GM19023 (cell line): ENCODE results near the gene CLEC16A.
"Not testable (repeated sequence)": the region's sequence is repeated elsewhere in the genome, so short reads cannot be mapped to it uniquely, and the experiment has no call there.

ENCODE experiments used
- ATAC-seq: cut with Tn5 transposase; IDR thresholded peaks from one replicate; pipeline ENCODE4 v1.9.1; 2021; ENCODE audit warnings: mild to moderate bottlenecking, moderate library complexity; ENCODE audit not compliant: unreplicated experiment

CLEC16A gene

DNA sequence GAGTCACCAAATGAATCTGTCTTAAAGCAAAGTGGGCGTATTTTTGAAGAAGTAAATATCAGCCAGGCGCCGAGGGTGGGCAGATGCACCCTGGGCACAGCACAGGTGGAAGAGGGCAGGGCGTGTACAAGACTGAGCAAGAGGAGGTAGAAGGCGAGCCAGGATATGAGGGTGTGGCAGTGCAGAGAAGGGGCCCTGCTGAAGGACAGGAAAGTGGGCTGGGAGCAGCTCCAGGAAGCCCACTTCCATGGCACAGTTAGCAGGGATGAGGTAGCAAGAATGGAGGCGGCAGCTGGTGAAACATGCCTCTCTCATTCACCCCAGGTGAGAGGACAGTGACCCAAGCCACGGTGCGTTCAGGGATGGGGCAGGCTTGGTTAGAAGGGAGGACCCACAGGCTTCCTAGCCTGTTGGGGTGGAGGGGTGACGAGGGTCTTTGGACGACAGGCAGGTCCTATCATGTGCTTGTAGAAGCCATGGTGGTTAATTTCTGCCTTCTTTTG, 149.3 kb downstream of the CLEC16A start:
- no peak for ATAC-seq

DNA sequence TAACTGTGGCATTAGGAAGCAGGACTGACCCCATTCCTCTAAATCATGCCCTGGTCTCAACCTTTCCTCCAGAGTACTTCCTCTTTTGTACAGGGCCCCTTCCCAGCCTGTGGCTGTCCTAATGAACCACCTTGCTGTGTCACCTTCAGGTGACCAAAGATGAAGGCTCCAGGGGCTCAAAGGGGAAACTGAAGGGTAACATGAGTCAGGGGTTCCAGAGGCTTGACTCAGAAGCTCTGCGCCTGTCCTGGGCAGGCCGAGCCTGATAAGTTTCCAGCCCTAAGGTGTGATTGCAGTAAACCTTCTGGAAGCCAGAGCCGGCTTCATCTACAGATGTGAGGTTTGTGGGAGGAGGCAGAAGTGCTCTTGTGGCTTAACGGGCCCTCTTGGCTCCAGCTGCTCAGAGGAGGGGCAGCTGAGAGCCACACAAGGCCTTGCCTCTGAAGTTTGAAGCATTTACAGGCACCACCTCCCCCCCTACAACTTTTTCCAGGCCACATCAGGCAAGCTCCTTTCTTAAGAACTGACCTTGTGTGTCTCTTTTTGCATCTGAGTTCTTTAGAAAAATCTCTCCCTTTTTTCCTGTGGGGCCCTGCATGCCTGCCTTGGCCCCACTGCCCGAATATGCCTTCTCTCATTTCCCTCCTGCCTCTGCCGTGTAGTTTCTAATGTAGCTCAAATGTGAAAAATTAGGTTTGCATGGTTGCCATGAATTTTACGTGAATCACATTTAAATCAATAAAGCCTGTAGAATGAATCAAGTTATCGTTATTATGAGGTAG, 149.9 kb downstream of the CLEC16A start:
- ATAC-seq, result peak; percentile 75

DNA sequence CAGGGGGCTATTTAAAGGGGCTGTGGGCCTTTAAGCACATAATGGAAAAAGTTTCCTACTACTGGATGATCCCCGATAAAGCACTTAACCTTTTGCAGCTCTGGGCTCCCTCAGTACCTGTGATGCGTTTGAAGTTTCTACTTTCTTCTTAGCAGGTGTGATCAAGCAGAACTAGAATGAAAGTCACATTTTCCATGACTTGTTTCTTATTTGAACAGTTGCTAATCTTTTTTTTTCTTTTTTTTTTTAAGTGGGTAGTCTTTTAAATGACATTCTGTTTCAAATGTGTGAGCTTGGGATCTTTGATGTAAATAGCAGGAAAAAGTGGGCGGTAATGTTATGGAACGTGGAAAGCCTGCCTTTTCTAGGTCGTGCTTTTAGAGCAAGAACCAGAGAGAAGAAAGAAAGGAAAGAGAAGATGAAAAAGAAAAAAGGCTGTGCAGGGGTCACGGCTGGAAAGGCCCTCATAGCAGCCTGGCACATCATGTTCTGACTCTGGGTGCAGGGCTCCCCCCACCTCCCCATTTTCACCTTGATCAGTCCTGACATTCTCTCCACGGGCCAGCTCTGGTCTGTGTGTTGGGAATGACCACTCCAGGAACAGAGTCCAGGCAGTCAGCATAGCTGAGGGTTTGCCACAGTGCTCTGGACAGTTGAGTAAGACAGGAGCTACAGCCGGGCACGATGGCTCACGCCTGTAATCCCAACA, 150.6 kb downstream of the CLEC16A start:
- no peak for ATAC-seq

DNA sequence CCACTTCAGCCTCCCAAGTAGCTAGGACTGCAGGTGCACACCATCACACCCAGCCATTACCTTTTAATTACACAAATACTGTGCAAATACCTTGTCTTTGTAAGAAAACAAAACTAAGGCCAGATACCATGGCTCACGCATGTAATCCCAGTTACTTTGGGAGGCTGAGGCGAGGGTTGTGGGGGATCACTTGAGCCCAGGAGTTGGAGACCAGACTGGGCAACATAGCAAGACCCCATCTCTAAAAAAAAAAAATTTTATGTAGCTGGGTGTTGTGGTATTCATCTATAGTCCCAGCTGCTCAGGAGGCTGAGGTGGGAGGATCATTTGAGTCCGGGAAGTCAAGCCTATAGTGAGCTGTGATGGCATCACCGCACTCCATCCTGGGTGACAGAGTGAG, 151.6 kb downstream of the CLEC16A start:
- ATAC-seq, result no peak

DNA sequence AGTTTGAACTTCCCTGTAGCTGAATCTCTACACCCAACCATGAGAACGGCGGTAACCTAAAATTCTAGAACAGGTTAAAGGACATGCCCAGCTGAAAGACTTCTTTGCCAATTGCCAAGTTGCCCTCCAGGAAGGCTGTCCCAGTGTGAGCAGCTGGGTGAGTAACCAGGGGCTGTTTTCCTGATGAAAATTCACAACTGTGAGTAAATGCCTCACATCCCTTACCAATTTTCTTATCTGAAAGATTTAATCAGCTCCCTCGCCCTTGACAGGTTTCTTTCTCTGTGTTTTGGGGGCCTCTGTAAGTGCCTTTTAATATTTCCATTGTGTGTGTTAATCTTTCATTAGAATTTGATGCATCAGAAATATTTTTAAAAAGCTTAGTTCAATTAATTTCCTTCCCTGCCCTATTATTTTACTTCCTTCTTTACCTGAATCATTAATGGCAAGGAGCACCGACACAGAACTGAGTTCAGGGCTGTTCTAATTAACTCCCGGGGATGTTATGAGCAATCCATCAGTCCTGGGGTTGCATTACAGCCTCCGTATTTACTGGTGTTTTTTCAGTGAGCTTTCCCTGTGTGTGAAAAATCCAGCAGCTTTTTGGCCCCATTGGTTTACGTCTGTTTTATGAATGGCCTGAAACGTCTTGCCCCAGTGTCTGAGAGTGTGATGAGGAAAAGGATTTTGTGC, 152.9 kb downstream of the CLEC16A start:
- no peak for ATAC-seq

DNA sequence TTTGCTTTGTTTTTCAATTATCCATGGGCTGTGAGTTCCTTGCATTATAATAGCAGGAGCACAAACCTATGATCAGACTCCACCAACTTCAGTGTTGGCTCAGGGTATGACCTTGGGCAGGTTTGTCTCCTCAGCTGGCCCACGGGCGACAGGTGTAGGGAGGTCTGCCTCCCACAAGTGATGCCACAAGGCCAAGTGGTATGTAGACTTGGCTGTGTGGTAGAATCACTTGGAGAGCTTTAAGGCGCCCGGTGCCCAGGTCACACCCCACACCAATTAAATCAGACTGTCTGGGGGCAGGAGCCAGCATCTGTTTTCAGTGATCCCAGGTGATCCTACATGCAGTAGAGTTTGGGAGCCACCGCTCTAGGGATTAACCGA, 153.4 kb downstream of the CLEC16A start:
- no peak for ATAC-seq

DNA sequence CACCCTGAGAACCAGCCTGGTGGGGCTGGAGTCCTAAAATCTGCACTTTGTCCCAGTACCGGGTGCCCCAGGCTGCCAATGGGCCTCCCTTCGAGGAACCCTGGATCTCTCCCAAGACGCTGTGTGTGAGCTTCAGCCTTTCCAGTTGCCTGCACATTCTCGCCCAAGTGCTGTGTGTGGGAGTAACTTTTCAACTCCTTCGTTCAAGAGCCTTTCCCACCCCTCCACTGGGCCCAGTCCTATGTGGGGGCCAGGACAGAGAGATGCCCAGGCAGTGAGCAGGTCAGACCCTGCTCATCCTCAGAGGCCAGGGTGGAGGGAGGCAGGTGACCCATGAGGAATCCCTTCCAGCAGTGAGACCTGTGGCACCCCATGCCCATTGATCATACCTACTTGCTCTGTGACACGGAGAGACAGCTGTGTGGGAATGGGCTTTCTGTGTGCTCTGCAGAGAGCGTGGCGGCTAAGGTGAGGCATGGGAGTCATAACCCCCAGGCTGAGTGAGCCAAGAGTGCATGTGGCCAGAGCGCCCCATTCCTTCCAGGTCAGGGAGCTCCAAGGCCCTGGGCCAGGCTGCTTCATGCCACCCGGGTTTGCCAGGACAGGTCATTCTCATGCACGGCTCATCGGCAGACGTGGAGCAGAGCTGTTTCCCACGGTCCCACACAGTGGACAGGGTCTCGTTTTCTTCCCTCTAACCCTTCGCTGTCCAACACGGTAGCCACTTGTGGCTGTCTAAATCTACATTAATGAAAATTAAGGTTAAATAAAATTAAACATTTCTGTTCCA, 154.4 kb downstream of the CLEC16A start:
- no peak for ATAC-seq

DNA sequence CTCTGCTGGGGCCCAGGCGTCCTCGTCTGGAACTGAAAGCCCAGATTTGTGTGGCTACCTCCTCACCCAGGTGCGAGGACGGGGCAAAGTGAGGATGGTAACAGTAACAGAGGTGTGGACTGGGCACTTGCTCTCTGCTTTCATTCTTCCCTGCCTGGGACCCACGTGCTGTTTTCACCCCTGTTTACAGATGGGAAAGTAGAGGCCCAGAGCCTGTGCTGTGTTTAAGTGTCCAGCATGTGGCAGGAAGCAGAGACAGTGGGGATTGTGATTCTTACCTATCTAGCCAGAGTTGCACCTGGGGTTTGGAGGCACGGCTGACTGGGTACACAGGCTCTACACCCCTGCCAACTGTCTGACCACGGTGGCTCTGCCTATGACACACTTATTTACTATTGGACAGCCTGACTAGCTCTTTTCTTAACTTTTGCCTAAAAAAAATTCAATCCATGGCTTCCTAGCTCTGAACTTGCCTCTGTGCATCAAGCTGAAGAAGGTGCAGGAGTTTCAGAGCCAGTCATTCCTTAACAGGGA, 155.4 kb downstream of the CLEC16A start:
- peak; percentile 17 for ATAC-seq

DNA sequence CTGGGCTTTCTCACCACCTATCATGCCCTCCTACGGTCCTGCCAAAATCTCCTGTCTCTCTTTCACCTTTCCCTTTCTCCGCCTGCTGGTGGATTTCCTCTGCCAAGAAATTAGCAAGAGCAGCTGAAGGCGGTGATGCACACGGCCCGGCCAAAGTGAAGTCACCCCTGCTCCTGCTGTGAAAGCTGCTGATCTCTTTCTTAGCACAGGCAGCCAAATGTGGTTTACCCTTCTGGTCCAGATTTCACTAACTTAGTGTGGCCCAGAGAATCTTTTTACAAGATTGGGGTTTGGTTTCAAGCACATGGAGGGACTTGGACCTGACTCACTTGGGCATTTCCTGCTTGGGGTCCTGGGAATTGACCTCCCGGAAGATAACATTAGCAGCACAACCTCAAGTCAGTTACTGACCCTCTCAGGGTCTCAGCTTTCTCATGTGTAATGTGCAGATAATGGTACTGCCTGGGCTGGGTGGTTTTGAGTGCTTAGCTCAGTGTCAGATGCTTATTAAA, 155.9 kb downstream of the CLEC16A start:
- peak; percentile 45 for ATAC-seq

DNA sequence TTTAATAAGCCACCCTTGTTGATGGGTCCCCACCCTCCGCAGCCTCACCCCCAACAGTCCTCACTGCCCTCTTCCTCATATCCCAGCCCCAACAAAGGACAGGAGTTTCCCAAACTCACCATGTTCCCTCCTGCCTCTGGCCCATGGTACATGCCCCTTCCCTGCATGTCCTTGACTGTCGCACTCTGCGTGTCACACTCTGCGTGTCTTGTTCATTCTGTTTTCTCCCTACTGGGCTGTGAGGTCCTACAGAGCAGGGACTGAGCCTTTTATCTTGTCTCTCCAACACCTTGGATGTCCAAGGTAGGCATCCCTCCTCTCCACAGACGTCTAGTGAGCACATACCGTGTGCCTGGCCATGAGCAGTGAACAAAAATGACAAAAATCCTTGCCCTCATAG, 156.9 kb downstream of the CLEC16A start:
- no peak for ATAC-seq

DNA sequence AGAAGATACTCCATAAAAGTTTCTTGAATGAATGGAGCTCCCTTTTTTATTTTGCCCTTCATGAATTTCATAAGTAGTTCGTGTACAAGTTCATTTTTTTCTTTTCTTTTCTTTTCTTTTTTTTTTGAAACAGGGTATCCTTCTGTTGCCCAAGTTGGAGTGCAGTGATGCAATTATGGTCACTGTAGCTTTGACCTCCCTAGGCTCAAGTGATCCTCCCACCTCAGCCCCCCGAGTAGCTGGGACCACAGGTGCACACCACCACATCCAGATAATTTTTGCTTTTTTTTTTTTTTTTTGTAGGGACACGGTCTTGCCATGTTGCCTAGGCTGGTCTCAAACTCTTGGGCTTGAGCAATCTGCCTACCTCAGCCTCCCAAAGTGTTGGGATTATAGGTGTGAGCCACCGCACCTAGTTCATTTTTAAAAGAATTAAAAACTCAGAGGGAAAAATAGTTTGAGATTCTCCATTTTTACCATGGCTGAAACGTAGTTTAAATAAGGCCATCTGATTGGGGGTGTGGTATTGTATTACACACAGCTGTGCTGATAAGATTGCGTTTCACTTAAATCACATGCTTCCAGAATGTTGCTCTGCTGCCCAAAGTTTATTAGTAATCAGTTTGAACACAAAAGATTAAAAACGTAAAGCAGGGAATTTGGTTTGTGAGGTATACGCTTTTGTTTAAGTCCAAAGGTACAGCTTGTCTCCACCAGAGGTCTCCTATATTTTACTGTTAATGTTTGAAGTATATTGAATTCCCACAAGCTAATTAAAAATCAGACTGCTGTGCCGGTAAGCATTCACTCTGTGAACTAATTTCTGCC, 157.5 kb downstream of the CLEC16A start:
- no peak for ATAC-seq

DNA sequence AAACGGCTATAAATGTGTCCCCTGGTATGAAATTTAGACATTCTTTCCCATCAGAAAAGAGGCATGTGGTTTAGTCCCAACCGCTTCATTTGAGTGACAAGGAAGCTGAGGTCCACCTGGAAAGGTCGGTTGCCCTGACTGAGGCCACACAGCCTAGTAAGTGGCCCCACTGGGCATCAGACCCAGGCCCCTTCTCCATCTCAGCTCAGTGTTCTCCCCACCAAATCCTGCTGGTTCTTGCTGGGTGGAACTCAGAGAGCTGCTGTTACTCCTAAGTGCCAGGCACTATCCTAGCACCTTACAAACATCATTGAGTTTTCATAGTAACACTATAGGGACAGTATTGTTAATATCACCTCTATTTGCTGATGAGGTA, 158.1 kb downstream of the CLEC16A start:
- no peak for ATAC-seq

DNA sequence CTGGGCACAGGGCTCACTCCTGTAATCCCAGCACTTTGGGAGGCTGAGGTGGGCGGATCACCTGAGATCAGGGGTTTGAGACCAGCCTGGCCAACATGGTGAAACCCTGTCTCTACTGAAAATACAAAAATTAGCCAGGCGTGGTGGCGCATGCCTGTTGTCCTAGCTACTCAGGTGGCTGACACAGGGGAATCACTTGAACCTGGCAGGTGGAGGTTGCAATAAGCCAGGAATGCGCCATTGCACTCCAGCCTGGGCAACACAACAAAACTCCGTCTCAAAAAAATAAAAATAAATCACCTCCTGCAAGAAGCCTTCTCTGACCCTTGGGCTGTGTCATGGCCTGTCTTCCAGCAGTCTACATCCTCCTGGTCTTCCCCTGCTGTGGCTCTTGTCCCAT, 158.9 kb downstream of the CLEC16A start:
- not testable (repeated sequence) for ATAC-seq

DNA sequence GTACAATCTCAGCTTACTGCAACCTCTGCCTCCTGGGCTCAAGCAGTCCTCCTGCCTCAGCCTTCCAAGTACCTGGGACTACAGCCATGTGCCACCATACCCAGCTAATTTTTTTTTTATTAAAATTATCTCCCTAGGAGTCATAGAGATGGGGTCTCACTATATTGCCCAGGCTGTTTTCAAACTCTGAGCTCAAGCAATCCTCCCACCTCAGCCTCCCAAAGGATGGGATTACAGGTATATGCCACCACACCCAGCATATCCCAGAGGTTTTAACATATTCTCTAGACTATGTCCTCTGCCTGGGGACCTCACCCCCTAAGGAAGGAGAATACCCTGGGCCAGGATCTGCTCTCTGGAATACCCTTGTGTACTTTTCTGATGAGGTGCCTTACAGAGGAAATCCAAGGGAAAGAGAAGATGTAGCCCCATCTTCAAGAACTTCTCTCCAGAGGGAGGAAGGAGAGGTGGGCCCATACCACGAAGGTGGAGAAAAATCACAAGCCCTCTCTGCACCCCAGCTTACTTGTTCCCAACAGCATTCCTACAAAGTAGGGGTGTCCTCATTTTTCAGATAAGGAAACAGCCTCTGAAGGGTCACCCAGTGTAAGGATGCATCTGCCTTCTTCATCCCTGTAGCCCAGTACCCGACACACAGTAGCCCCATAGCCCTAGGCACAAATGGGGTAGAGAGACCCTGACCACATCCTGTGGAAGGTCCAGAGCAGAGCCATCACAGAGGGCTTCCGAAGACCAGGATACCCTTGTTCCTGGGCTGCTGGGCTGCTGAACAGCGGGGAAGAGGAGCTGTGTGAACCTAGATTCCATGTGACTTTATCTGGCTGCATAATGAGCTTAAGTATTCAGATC, 160.0 kb downstream of the CLEC16A start:
- ATAC-seq, result no peak

DNA sequence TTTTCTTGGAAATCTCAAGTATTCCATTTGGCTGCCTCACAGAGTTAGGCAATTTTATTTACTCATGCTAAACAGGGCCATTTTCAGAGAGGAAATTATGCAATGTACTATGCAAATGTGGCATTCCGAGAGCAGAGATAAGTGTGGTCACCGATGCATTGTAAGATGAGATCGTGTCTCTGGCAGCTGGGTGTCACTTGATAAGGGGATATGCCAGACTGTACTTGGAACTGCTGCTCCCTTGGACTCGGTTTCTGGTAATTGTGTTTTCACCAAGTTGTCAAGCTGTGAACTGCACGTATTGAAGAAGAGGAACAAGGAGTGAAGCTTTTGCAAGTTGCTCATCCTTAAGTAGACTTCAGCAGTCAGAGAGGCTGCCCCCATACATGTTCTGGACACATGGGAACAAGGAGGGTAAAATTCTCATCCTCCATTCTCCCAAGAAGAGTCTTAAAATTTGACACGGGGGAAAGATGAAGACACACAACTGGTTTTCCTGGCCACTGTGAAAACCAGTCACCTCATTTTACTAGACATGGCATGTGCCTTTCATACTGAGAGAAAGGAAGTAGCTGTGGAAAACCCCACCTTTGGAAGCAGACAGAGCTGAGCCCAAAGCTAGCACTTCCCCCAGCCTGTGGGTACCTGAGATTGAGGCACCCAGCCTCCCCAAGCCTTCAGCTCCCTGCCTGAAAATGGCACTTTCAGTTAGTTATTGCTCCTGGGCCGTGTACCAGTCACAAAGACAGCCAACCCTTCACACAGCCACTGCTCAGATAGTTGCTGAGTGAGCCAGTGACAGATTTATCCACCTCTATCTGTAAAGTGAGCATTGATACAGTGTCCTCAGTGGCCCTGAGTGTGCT, 160.9 kb downstream of the CLEC16A start:
- ATAC-seq, result peak; percentile 59

DNA sequence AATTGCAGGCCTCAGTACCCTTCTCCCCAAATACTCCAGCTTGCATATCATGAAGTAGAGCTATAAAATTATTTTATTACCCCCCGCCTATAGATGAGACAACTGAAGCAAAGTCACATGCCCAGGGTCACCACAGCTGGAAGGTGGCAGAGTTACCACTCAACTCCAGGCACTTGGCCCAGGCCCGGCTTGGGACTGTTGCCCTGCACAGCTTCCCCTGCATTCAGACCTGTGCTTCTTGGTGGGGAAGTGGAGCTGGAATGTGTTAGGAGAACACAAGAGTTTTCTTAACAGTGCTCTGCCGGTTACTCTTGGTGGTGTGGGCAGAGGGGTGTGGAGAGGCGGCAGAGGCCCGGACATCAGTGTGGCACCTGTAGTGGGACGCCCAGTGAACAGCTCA, 162.4 kb downstream of the CLEC16A start:
- ATAC-seq, result no peak

DNA sequence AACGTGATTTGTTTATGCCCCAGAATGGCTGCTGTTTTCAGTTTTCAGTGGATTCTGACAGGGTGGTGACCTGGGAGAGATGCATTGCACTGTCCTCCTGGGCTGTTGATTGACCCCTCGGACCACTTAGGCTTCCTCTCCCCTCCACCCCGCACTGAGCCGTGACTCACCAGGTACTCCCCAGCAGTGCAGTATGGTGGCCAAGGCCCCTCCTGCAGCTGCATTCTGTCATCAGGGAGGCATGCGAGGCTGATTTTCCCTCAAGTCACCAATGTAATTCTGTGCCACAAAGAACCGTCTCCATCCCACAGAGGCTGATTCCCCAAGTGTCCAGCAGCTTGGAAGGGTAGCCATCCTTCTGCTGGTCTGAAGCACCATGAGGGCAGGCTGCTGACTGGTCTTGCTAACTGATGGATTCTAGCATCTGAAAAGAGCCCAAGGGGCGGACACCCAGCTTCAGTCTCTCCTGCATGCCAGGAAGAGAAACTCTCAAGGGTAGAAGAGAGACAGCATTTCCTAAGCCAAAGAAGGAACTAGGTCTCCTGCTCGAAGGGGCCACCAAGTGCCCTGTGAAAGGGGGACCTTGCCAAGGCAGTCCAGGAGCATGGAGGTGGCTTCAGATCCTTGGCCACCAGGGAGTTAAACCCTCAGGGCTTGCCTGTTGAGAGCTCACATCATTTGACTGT, 163.6 kb downstream of the CLEC16A start:
- no peak for ATAC-seq
